ENCODE results near the gene ACOT2.

Gene ACOT2

GRCh38 chr14:73620268-73620667 lies 51.3 kb downstream of the ACOT2 start:
- DNase-seq: no peak

GRCh38 chr14:73623504-73624054 lies 54.6 kb downstream of the ACOT2 start:
- no peak for DNase-seq

All from bone marrow (tissue), 2 donors.